Stomach (tissue), 9 donors: ENCODE measurements around the gene PLEKHG4. TPM values are rescaled to one million over a fixed set of nuclear protein-coding genes. Genes with fewer than 3 reads are reported as not detected.

Source experiments
- DNase-seq, 2 donors: peaks; one replicate each; pipeline versions ENCODE4 v3.0.0 to v3.0.0-alpha.2; 2013 to 2019
- H3K27ac ChIP-seq, 5 donors: fragments of 200-600 bp in 4 of 5; sonication (generic) in 4 of 5; one replicate each; pipeline ENCODE4 v1.5.1; 2013 to 2019; ENCODE audit warnings: mild to moderate bottlenecking in 1 of 5, moderate library complexity in 1 of 5
- H3K27me3 ChIP-seq, 3 donors: fragments of 200-600 bp; sonication (generic); one replicate each; pipeline ENCODE4 v1.5.1; 2017 to 2019; ENCODE audit warnings: mixed run types in 1 of 3
- H3K36me3 ChIP-seq, 4 donors: fragments of 200-600 bp; sonication (generic); 1 replicate in 3 of 4; 2 replicates in 1 of 4; pipeline ENCODE4 v1.5.1; 2016 to 2019
- H3K4me1 ChIP-seq, 4 donors: fragments of 200-600 bp; sonication (generic); one replicate each; pipeline ENCODE4 v1.5.1; 2016 to 2019
- H3K4me3 ChIP-seq, 4 donors: fragments of 200-600 bp; sonication (generic) in 3 of 4; one replicate each; pipeline ENCODE4 v1.5.1; 2016 to 2019; ENCODE audit warnings: mild to moderate bottlenecking in 1 of 4
- H3K9me3 ChIP-seq, 4 donors: fragments of 200-600 bp; sonication (generic); one replicate each; pipeline ENCODE4 v1.5.1; 2016 to 2019
- EP300 ChIP-seq: sonication (generic); formaldehyde crosslinking; IDR thresholded peaks from one replicate; pipeline ENCODE4 v1.6.1; 2017; ENCODE audit warnings: antibody characterized with exemption
- POLR2A ChIP-seq, 4 donors: fragments of 450-650 bp; IDR thresholded peaks; one replicate each; pipeline ENCODE4 v1.6.1; 2016; ENCODE audit warnings: antibody characterized with exemption in 4 of 4, control low read depth in 2 of 4, mild to moderate bottlenecking in 1 of 4, moderate library complexity in 1 of 4
- POLR2AphosphoS5 ChIP-seq, 3 donors: sonication (generic); formaldehyde crosslinking; IDR thresholded peaks; one replicate each; pipeline ENCODE4 v1.6.1; 2016; ENCODE audit warnings: antibody characterized with exemption in 3 of 3
- WGBS, 5 donors: extraction: QIAGEN DNeasy Blood & Tissue Kit in 3 of 5; methylation state at CpG; one replicate each; pipeline versions ENCODE4 v1.1.5 to v1.1.7; 2013 to 2018; 5-methylcytosine and 5-hydroxymethylcytosine counted together
- intact Hi-C: fragments of 100-400 bp; cut with DNase I; formaldehyde crosslinking; loops from one replicate; pipeline ENCODE4 v1.15.1; 2023; ENCODE audit warnings: low total_unique reads
- polyA plus RNA-seq, 3 donors: library from polyadenylated mRNA; stranded (reverse); fragments of 200-250 nt; gene quantifications; one replicate each; pipeline ENCODE4 v1.2.3, GENCODE V29; 2013
- total RNA-seq, 5 donors: library from RNA; depleted of rRNA; stranded (reverse); fragments of >200 nt; gene quantifications; one replicate each; pipeline versions ENCODE4 v1.1.0 to v1.2.3, GENCODE V29; 2014 to 2016
- TF ChIP-seq, protein P1 (sequence below), 7 experiments: fragments of 450-650 bp in 4 of 7; fragments of 200-600 bp in 3 of 7; sonication (generic) in 3 of 7; IDR thresholded peaks; one replicate each; pipeline ENCODE4 v1.5.1; 2016 to 2019; ENCODE audit warnings: antibody characterized with exemption in 7 of 7, control low read depth in 2 of 7, mild to moderate bottlenecking in 1 of 7
- donor health status: healthy with polysubstance abuse.
- donor health status: Bipolar disorder and iron deficiency.
- donor health status: healthy.

The PLEKHG4 gene
- total and polyA plus RNA-seq, 8 donors = 2.3 to 57.1 (median 6.6) TPM

DNA sequence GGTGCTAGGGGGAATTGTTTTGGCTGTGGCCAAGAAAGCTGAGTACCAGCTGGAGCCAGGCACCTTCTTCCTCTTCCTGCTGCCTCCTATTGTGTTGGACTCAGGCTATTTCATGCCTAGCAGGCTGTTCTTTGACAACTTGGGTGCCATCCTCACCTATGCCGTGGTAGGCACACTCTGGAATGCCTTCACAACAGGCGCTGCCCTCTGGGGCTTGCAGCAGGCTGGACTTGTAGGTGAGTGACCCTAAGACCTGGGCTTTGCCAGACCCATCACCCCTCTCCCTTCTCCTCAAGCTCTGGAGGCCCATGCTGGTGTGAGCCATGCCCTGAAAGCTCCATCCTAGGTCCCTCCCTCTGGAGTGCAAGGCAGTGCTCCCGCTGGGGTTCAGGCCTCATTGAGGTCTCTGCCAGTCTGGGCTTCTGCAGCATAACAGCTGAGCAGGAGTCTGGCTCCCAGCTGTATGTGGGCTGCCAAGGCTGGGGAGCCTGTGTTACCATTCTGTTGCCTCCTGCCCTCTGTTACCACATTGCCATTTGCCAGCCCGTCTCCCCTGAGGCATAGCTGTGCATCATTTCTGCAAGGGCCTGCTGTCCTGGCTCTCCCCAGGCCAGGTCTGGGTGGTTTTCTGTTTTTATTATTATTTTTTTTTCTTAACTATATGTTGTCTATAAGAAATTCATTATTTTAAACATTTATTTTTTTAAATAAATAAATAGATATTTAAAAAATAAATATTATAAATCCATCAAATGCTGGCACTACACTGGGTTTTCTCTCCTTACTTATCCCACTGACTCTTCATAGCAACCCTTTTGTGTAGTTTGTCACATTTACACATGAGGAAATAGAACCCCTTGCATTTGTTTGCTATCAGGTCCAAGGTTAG lies 26.5 kb upstream of the PLEKHG4 start:
- 90 to 94% (median 92%) methylated on average over 3 to 4 of the region's 4 CpGs for WGBS, 5 donors
- Histone ChIP-seq H3K27ac (no peak overlapping the region), H3K36me3 (no peaks in the 10 kb centered on the region), H3K9me3 (no peaks in the 10 kb centered on the region), H3K4me3 (no peak overlapping the region), H3K4me1 (peaks cover 14 to 16% (median 15%) of the 10 kb centered on the region in 4 donors), H3K27me3 (peaks cover 0 to 51% (median 19%) of the 10 kb centered on the region in 3 donors)
- TF ChIP-seq, protein P1, sequence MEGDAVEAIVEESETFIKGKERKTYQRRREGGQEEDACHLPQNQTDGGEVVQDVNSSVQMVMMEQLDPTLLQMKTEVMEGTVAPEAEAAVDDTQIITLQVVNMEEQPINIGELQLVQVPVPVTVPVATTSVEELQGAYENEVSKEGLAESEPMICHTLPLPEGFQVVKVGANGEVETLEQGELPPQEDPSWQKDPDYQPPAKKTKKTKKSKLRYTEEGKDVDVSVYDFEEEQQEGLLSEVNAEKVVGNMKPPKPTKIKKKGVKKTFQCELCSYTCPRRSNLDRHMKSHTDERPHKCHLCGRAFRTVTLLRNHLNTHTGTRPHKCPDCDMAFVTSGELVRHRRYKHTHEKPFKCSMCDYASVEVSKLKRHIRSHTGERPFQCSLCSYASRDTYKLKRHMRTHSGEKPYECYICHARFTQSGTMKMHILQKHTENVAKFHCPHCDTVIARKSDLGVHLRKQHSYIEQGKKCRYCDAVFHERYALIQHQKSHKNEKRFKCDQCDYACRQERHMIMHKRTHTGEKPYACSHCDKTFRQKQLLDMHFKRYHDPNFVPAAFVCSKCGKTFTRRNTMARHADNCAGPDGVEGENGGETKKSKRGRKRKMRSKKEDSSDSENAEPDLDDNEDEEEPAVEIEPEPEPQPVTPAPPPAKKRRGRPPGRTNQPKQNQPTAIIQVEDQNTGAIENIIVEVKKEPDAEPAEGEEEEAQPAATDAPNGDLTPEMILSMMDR (IDR thresholded peaks at IDR 0.05) = no peak
- TF ChIP-seq POLR2AphosphoS5 (IDR thresholded peaks at IDR 0.05) = no peak
- no peak for TF ChIP-seq EP300
- no peak for TF ChIP-seq POLR2A (IDR thresholded peaks at IDR 0.05)
- no peak for DNase-seq
- intact Hi-C loops = no loop called here

DNA sequence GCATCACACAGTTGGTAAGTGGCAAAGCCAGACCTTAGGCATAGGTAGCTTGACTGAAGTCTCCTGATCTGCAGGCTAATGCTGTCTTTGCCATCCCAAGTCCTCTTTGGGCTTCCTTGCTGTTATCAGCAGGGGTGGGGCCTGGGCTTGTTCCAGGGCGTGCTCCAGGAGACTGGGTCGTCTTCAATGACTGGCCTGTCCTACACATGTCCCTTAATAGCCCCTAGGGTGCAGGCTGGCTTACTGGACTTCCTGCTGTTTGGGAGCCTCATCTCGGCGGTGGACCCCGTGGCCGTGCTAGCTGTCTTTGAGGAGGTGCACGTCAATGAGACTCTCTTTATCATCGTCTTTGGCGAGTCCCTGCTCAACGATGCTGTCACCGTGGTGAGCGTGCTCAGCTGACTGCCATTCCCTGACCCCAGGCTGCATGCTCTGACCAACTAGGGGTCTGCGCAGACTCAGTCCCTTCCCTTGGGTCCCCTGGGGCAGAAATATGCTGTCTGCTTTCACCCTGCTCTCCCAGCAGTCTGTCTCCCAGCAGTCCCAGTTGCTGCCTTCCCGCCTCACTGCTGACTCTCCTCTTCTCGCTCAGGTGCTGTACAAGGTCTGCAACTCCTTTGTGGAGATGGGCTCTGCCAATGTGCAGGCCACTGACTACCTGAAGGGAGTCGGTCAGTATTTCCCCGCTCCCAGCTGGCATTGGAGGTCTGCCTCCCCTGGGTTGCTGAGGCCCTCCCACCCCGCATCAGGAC lies 24.4 kb upstream of the PLEKHG4 start:
- WGBS, 5 donors = 81 to 87% (median 83%) methylated on average over 18 of the region's 18 CpGs
- TF ChIP-seq POLR2A (IDR thresholded peaks at IDR 0.05) (no peak), POLR2AphosphoS5 (IDR thresholded peaks at IDR 0.05) (no peak), EP300 (no peak)
- TF ChIP-seq, protein P1 (IDR thresholded peaks at IDR 0.05) = no peak
- intact Hi-C loops = no loop called here
- no peak for DNase-seq
- Histone ChIP-seq H3K9me3 (no peaks in the 10 kb centered on the region), H3K4me3 (no peak overlapping the region), H3K36me3 (no peaks in the 10 kb centered on the region), H3K27me3 (peaks cover 0 to 30% (median 3%) of the 10 kb centered on the region in 3 donors), H3K4me1 (no peaks in the 10 kb centered on the region), H3K27ac (no peak overlapping the region)

DNA sequence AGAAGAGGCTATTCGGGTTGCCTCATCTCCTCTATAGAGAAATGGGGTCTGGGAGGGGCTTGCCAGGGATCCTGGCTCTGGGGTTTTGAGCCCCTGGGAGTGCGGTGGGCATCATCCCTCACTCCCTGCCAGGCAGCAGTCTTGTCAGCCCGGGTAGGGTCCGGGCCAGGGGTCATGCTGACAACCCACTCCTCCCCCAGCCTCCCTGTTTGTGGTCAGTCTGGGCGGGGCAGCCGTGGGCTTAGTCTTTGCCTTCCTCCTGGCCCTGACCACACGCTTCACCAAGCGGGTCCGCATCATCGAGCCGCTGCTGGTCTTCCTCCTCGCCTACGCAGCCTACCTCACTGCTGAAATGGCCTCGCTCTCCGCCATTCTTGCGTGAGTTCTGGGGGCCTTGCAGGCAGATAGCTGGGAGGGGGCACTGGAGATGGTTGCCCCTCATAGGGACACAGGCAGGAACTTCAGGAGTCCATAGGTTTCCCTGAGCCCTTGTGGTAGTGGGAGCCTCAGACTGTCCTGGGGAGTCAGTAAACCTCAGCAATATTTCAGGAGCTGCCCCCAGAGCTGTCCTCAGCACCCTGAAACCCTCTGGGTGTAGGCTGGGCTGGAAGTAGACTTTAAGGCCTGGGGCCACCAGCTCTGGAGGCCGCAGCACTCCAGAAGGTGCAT lies 23.6 kb upstream of the PLEKHG4 start:
- no peak for DNase-seq
- H3K9me3 ChIP-seq = no peaks in the 10 kb centered on the region
- no peak overlapping the region for H3K27ac ChIP-seq
- H3K27me3 ChIP-seq = peaks cover 0 to 23% (median 0%) of the 10 kb centered on the region in 3 donors
- no peaks in the 10 kb centered on the region for H3K4me1 ChIP-seq
- TF ChIP-seq, protein P1 (IDR thresholded peaks at IDR 0.05) = no peak
- TF ChIP-seq POLR2A (IDR thresholded peaks at IDR 0.05) (no peak), POLR2AphosphoS5 (IDR thresholded peaks at IDR 0.05) (no peak), EP300 (no peak)
- no peaks in the 10 kb centered on the region for H3K36me3 ChIP-seq
- no peak overlapping the region for H3K4me3 ChIP-seq
- WGBS, 5 donors = 87 to 92% (median 89%) methylated on average over 9 to 17 of the region's 17 CpGs
- intact Hi-C loops = no loop called here

DNA sequence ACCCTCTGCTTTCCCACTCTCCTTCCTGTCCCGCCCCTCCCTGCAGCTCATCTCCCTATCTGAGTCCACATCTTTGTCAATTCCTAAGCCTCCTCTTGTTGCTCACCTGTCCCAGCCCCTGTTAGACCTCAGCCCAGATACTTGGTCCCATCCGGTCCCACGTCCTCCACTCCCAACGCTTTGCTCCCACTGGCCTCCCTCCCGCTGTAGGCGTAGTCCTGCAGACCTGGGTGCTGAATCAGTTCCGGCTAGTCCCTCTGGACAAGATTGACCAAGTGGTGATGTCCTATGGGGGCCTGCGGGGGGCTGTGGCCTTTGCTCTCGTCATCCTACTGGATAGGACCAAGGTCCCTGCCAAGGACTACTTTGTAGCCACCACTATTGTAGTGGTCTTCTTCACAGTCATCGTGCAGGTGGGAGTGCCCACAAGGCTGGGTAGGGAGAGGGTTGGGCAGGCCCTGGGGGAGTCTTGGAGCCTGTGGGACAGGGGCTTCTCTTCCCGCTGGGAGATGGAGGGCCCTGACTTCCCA lies 22.6 kb upstream of the PLEKHG4 start:
- no peak overlapping the region for H3K4me3 ChIP-seq
- no peak for DNase-seq
- peaks cover 0 to 12% (median 0%) of the 10 kb centered on the region in 3 donors for H3K27me3 ChIP-seq
- H3K9me3 ChIP-seq = no peaks in the 10 kb centered on the region
- intact Hi-C loops = no loop called here
- 91 to 96% (median 95%) methylated on average over 10 to 11 of the region's 11 CpGs for WGBS, 5 donors
- H3K27ac ChIP-seq = no peak overlapping the region
- no peaks in the 10 kb centered on the region for H3K36me3 ChIP-seq
- no peaks in the 10 kb centered on the region for H3K4me1 ChIP-seq
- TF ChIP-seq, protein P1 (IDR thresholded peaks at IDR 0.05) = no peak
